SK-N-MC (cell line): ENCODE data around the gene CEP72.

Experiments used
- EZH2 ChIP-seq: fragments of 200-600 bp; sonication (generic); IDR thresholded peaks from one replicate; pipeline ENCODE4 v1.6.1; 2017; ENCODE audit warnings: antibody characterized with exemption
- FOXP2 ChIP-seq: optimal IDR thresholded peaks from 2 replicates; pipeline ENCODE3; 2011; ENCODE audit warnings: mild to moderate bottlenecking, moderate library complexity; ENCODE audit not compliant: insufficient read depth; ENCODE audit errors: extremely low read length, control extremely low read depth
- POLR2AphosphoS5 ChIP-seq: IDR thresholded peaks from 2 replicates; pipeline ENCODE4 v1.6.1; 2012; ENCODE audit warnings: mild to moderate bottlenecking, low read depth, low read length, borderline replicate concordance

GRCh38 chr5:568809-569208, 43.3 kb upstream of the CEP72 start:
- no peak for TF ChIP-seq POLR2AphosphoS5
- no peak for TF ChIP-seq EZH2
- TF ChIP-seq FOXP2 = no peak
